B cell (primary cell): Measurements from ENCODE around the gene COL16A1. TPM values are rescaled to one million over a fixed set of nuclear protein-coding genes. Genes with fewer than 3 reads are reported as not detected.

Source experiments
- ATAC-seq: fragments of 200-7000 bp; cut with Tn5 transposase; one replicate; pipeline ENCODE4 v1.10.0; 2021; ENCODE audit warnings: low read depth, mild to moderate bottlenecking, moderate number of reproducible peaks, moderate library complexity
- CTCF ChIA-PET: fragments of 350-600 bp; sonication (Branson Sonifier 250); formaldehyde crosslinking; loops from one replicate; lab custom pipeline; 2021; ENCODE audit warnings: antibody characterized with exemption, inconsistent platforms; lab: Charles Lee
- POLR2A ChIA-PET: fragments of 350-600 bp; sonication (Branson Sonifier 250); formaldehyde crosslinking; loops from one replicate; lab custom pipeline; 2021; ENCODE audit warnings: antibody characterized with exemption; lab: Charles Lee
- DNase-seq: peaks from one replicate; pipeline ENCODE4 v3.0.0; 2013
- H2AFZ ChIP-seq: 2 replicates; pipeline ENCODE4 v1.6.1; 2012; ENCODE audit warnings: mild to moderate bottlenecking, low read depth, low read length; ENCODE audit not compliant: insufficient read depth, poor library complexity, severe bottlenecking
- H3K27ac ChIP-seq, 2 donors: 1 replicate in 1 of 2; 2 replicates in 1 of 2; pipeline ENCODE4 v1.5.1; 2012 to 2013; ENCODE audit warnings: low read length in 2 of 2, mild to moderate bottlenecking in 2 of 2, moderate library complexity in 1 of 2
- H3K27me3 ChIP-seq, 4 experiments: fragments of 200-600 bp in 1 of 4; sonication (generic) in 1 of 4; replicated peaks in 1 of 4; 1 replicate in 2 of 4; 2 replicates in 2 of 4; pipeline versions ENCODE4 v1.6.1 to v1.7.0; 2013 to 2016; ENCODE audit warnings: low read length in 3 of 4, mild to moderate bottlenecking in 2 of 4, mixed read lengths in 1 of 4, moderate library complexity in 1 of 4; ENCODE audit not compliant: insufficient read depth in 4 of 4, control insufficient read depth in 3 of 4; ENCODE audit errors: control extremely low read depth in 1 of 4
- H3K36me3 ChIP-seq, 2 experiments: replicated peaks in 1 of 2; 1 replicate in 1 of 2; 2 replicates in 1 of 2; pipeline versions ENCODE4 v1.6.1 to v1.7.1; 2013; ENCODE audit warnings: low read length in 1 of 2; ENCODE audit not compliant: insufficient read depth in 2 of 2, control insufficient read depth in 1 of 2; ENCODE audit errors: control extremely low read depth in 1 of 2, extremely low read depth in 1 of 2
- H3K4me1 ChIP-seq, 2 donors: fragments of 200-600 bp in 1 of 2; sonication (generic) in 1 of 2; 1 replicate in 1 of 2; 2 replicates in 1 of 2; pipeline versions ENCODE4 v1.5.1 to v1.6.1; 2013 to 2017; ENCODE audit warnings: low read length in 2 of 2; ENCODE audit not compliant: control insufficient read depth in 2 of 2, insufficient read depth in 2 of 2
- H3K4me2 ChIP-seq: replicated peaks from 2 replicates; pipeline ENCODE3; 2012; ENCODE audit warnings: mild to moderate bottlenecking, low read depth, low read length; ENCODE audit not compliant: poor library complexity, severe bottlenecking
- H3K4me3 ChIP-seq, 5 experiments: fragments of 200-600 bp in 1 of 5; sonication (generic) in 1 of 5; 1 replicate in 3 of 5; 2 replicates in 2 of 5; pipeline versions ENCODE4 v1.5.1 to v1.7.0; 2011 to 2016; ENCODE audit warnings: low read length in 4 of 5, mild to moderate bottlenecking in 4 of 5, low read depth in 2 of 5, control low read depth in 1 of 5, moderate library complexity in 1 of 5; ENCODE audit not compliant: insufficient read depth in 1 of 5; ENCODE audit errors: control extremely low read depth in 1 of 5, extremely low read depth in 1 of 5
- H3K79me2 ChIP-seq: fragments of 200-600 bp; sonication (generic); one replicate; pipeline ENCODE4 v1.6.0; 2016; ENCODE audit warnings: low read length; ENCODE audit not compliant: control insufficient read depth, insufficient read depth
- H3K9ac ChIP-seq: fragments of 200-600 bp; sonication (generic); 2 replicates; pipeline ENCODE4 v1.6.1; 2017; ENCODE audit warnings: mild to moderate bottlenecking, low read length, moderate library complexity
- H3K9me3 ChIP-seq, 3 donors: one replicate each; pipeline versions ENCODE4 v1.6.1 to v1.7.1; 2013; ENCODE audit warnings: low read length in 2 of 3; ENCODE audit not compliant: control insufficient read depth in 2 of 3, insufficient read depth in 1 of 3; ENCODE audit errors: control extremely low read depth in 1 of 3
- H4K20me1 ChIP-seq: 2 replicates; pipeline ENCODE4 v1.6.0; 2012; ENCODE audit warnings: mild to moderate bottlenecking, low read length; ENCODE audit not compliant: insufficient read depth, control insufficient read depth, poor library complexity, severe bottlenecking
- H3K27ac Mint-ChIP-seq: one replicate; pipeline ENCODE4 v1.8.0; 2021; ENCODE audit warnings: mixed read lengths
- H3K27me3 Mint-ChIP-seq: one replicate; pipeline ENCODE4 v1.8.0; 2021; ENCODE audit warnings: mixed read lengths
- H3K4me1 Mint-ChIP-seq: one replicate; pipeline ENCODE4 v1.8.0; 2021; ENCODE audit warnings: mixed read lengths
- H3K4me3 Mint-ChIP-seq: one replicate; pipeline ENCODE4 v1.8.0; 2021; ENCODE audit warnings: mixed read lengths
- H3K9me3 Mint-ChIP-seq: one replicate; pipeline ENCODE4 v1.8.0; 2022; ENCODE audit warnings: mixed read lengths; ENCODE audit not compliant: insufficient read depth
- CTCF ChIP-seq: fragments of 200-600 bp; IDR thresholded peaks from one replicate; pipeline ENCODE4 v1.8.0; 2022; ENCODE audit warnings: antibody characterized with exemption, mild to moderate bottlenecking
- EZH2 ChIP-seq: IDR thresholded peaks from 2 replicates; pipeline ENCODE4 v1.6.1; 2012; ENCODE audit warnings: borderline replicate concordance, low read depth, mild to moderate bottlenecking, moderate library complexity, low read length; ENCODE audit not compliant: insufficient read depth, poor library complexity, severe bottlenecking
- WGBS: methylation state at CpG from one replicate; pipeline ENCODE4 v1.1.5; 2013; ENCODE audit warnings: missing lambda C conversion rate; ENCODE audit not compliant: insufficient coverage; 5-methylcytosine and 5-hydroxymethylcytosine counted together
- intact Hi-C: fragments of 100-400 bp; cut with micrococcal nuclease; formaldehyde crosslinking; loops from one replicate; pipeline ENCODE4 v1.10.0; 2022
- polyA plus RNA-seq: library from polyadenylated mRNA; depleted of rRNA; stranded (reverse); fragments of >200 nt; gene quantifications from 2 replicates; pipeline ENCODE4 v1.2.3, GENCODE V29; 2012
- total RNA-seq, 2 donors: library from RNA; stranded (reverse); fragments of 120-200 nt in 1 of 2; gene quantifications; 1 replicate in 1 of 2; 2 replicates in 1 of 2; pipeline versions ENCODE4 v1.2.3 to v1.2.4, GENCODE V29; 2013 to 2022

The COL16A1 gene
- total and polyA plus RNA-seq, 2 donors (not counting 1 experiment from before 2014, with no cell fraction given), result 0.07 TPM; not detected in 1

GRCh38 chr1:31706384-31707058 is 2.7 kb upstream of the COL16A1 start:
- Mint-ChIP-seq H3K4me1 (peaks cover 40% of the 10 kb centered on the region), H3K27ac (no peak overlapping the region), H3K4me3 (no peak overlapping the region), H3K27me3 (peaks cover 43% of the 10 kb centered on the region), H3K9me3 (no peaks in the 10 kb centered on the region)
- Histone ChIP-seq H3K36me3 (no peaks in the 10 kb centered on the region), H3K27me3 (peaks cover 0 to 50% (median 20%) of the 10 kb centered on the region in 4 experiments), H3K79me2 (no peaks in the 10 kb centered on the region), H2AFZ (no peak overlapping the region), H4K20me1 (no peaks in the 10 kb centered on the region), H3K27ac (no peak overlapping the region), H3K9ac (no peak overlapping the region), H3K9me3 (peaks cover 0 to 5% (median 0%) of the 10 kb centered on the region in 3 donors), H3K4me3 (no peak overlapping the region), H3K4me1 (peaks cover 17 to 33% of the 10 kb centered on the region in 2 donors), H3K4me2 (peak overlapping the region; percentile 27)
- ChIA-PET CTCF (interaction anchor here (1.5 kb wide), 1 partner anchor 9 kb away, joined by 4 read pairs; no protein-coding TSS in a partner anchor), POLR2A (no interaction called here)
- DNase-seq (peak; percentile 54), ATAC-seq (peak; percentile 34)
- WGBS, result 65% methylated on average over 13 of the region's 15 CpGs
- TF ChIP-seq EZH2 (no peak), CTCF (no peak)
- intact Hi-C loops, result no loop called here
